Left hindlimb (tissue), 1 donor: ENCODE results near the gene CTSL.

Experiments used
- DNase-seq: peaks from one replicate; pipeline ENCODE4 v3.0.0-alpha.2; 2018

Gene CTSL

GRCh38 chr9:87701931-87702421, 23.9 kb upstream of the CTSL start:
- DNase-seq = no peak

GRCh38 chr9:87702921-87703320, 23.0 kb upstream of the CTSL start:
- DNase-seq = no peak

- no peak for DNase-seq
Observed at GRCh38 chr9:87703636-87704276, 22.2 kb upstream of the CTSL start.

GRCh38 chr9:87704342-87704741, 21.6 kb upstream of the CTSL start:
- no peak for DNase-seq

- no peak for DNase-seq
Observed at GRCh38 chr9:87706066-87706739, 19.7 kb upstream of the CTSL start.

GRCh38 chr9:87707805-87708506, 18.0 kb upstream of the CTSL start:
- no peak for DNase-seq

GRCh38 chr9:87708546-87708945, 17.4 kb upstream of the CTSL start:
- DNase-seq = no peak

- no peak for DNase-seq
Observed at GRCh38 chr9:87708986-87709728, 16.8 kb upstream of the CTSL start.

GRCh38 chr9:87710443-87710842, 15.5 kb upstream of the CTSL start:
- no peak for DNase-seq

- no peak for DNase-seq
Observed at GRCh38 chr9:87711857-87712800, 13.8 kb upstream of the CTSL start.

- no peak for DNase-seq
Observed at GRCh38 chr9:87712801-87713277, 13.1 kb upstream of the CTSL start.

- peak; percentile 59 for DNase-seq
Observed at GRCh38 chr9:87713278-87713987, 12.5 kb upstream of the CTSL start.

GRCh38 chr9:87713988-87714330, 12.0 kb upstream of the CTSL start:
- DNase-seq = no peak

- no peak for DNase-seq
Observed at GRCh38 chr9:87714819-87715218, 11.1 kb upstream of the CTSL start.

GRCh38 chr9:87716141-87716540, 9.8 kb upstream of the CTSL start:
- DNase-seq = no peak

- no peak for DNase-seq
Observed at GRCh38 chr9:87717456-87717855, 8.5 kb upstream of the CTSL start.

GRCh38 chr9:87718231-87718630, 7.7 kb upstream of the CTSL start:
- no peak for DNase-seq

GRCh38 chr9:87718852-87719612, 6.9 kb upstream of the CTSL start:
- DNase-seq = no peak

GRCh38 chr9:87720173-87720572, 5.7 kb upstream of the CTSL start:
- no peak for DNase-seq

- no peak for DNase-seq
Observed at GRCh38 chr9:87722393-87723088, 3.4 kb upstream of the CTSL start.
